Globus pallidus (tissue), 1 donor: ENCODE measurements around the gene RFC5.
"Not testable (repeated sequence)": the region's sequence is repeated elsewhere in the genome, so short reads cannot be mapped to it uniquely, and the experiment has no call there.

Experiments used
- DNase-seq: peaks from one replicate; pipeline ENCODE4 v3.0.0-alpha.2; 2015; ENCODE audit warnings: low spot score

RFC5 gene

GRCh38 chr12:118015944-118016343 lies 559 bp upstream of the RFC5 start:
- DNase-seq: no peak

GRCh38 chr12:118017926-118018325 lies 1.4 kb downstream of the RFC5 start:
- DNase-seq: no peak

GRCh38 chr12:118020036-118020435 lies 3.5 kb downstream of the RFC5 start:
- DNase-seq: no peak

GRCh38 chr12:118022097-118022727 lies 5.7 kb downstream of the RFC5 start:
- DNase-seq: not testable (repeated sequence)

GRCh38 chr12:118022728-118023109 lies 6.2 kb downstream of the RFC5 start:
- DNase-seq: no peak

- peak; percentile 26 for DNase-seq
Observed at GRCh38 chr12:118023301-118023860, 6.9 kb downstream of the RFC5 start.

GRCh38 chr12:118025168-118025567 lies 8.7 kb downstream of the RFC5 start:
- no peak for DNase-seq

GRCh38 chr12:118029166-118029565 lies 12.7 kb downstream of the RFC5 start:
- no peak for DNase-seq

- no peak for DNase-seq
Observed at GRCh38 chr12:118032188-118032587, 15.7 kb downstream of the RFC5 start.

- DNase-seq: no peak
Observed at GRCh38 chr12:118033323-118033722, 16.8 kb downstream of the RFC5 start.

GRCh38 chr12:118033902-118034301 lies 17.4 kb downstream of the RFC5 start:
- DNase-seq: no peak

GRCh38 chr12:118034429-118035189 lies 18.1 kb downstream of the RFC5 start:
- DNase-seq: no peak

- no peak for DNase-seq
Observed at GRCh38 chr12:118035190-118036041, 18.9 kb downstream of the RFC5 start.

- no peak for DNase-seq
Observed at GRCh38 chr12:118036672-118037411, 20.3 kb downstream of the RFC5 start.

GRCh38 chr12:118038137-118038536 lies 21.6 kb downstream of the RFC5 start:
- no peak for DNase-seq

GRCh38 chr12:118042091-118042490 lies 25.6 kb downstream of the RFC5 start:
- DNase-seq: no peak

- DNase-seq: no peak
Observed at GRCh38 chr12:118044075-118044474, 27.6 kb downstream of the RFC5 start.

GRCh38 chr12:118044577-118044976 lies 28.1 kb downstream of the RFC5 start:
- no peak for DNase-seq

GRCh38 chr12:118046430-118046829 lies 29.9 kb downstream of the RFC5 start:
- DNase-seq: no peak

GRCh38 chr12:118050972-118051910 lies 34.7 kb downstream of the RFC5 start:
- DNase-seq: no peak
